GM12878 (cell line): ENCODE data around the gene ORM2.

Experiments
- BCLAF1 ChIP-seq: fragments of 450-650 bp; IDR thresholded peaks from 2 replicates; pipeline ENCODE4 v1.6.1; 2017; ENCODE audit warnings: antibody characterized with exemption, mild to moderate bottlenecking, moderate library complexity
- BHLHE40 ChIP-seq, 2 experiments: fragments of 450-650 bp in 1 of 2; IDR thresholded peaks; 2 replicates each; pipeline ENCODE4 v1.6.1; 2011 to 2017; ENCODE audit warnings: low read depth in 2 of 2, borderline replicate concordance in 1 of 2, improper control_type of control experiment in 1 of 2, low read length in 1 of 2, mild to moderate bottlenecking in 1 of 2
- BRCA1 ChIP-seq: IDR thresholded peaks from 2 replicates; pipeline ENCODE4 v1.6.1; 2011; ENCODE audit warnings: low read depth, low read length, improper control_type of control experiment
- CREB1 ChIP-seq: IDR thresholded peaks from 2 replicates; pipeline ENCODE4 v1.6.1; 2012; ENCODE audit warnings: low read depth, mild to moderate bottlenecking, inconsistent platforms
- CTCF ChIP-seq, 3 experiments: IDR thresholded peaks in 2 of 3; conservative IDR thresholded peaks in 1 of 3; 2 replicates each; pipeline ENCODE4 v1.5.1; 2011; ENCODE audit warnings: low read depth in 3 of 3, low read length in 3 of 3, mild to moderate bottlenecking in 3 of 3, control low read depth in 2 of 3, moderate library complexity in 2 of 3, inconsistent platforms in 1 of 3, mixed read lengths in 1 of 3; ENCODE audit not compliant: control insufficient read depth in 2 of 3, insufficient read depth in 1 of 3; ENCODE audit errors: extremely low read depth in 1 of 3
- FOS ChIP-seq: IDR thresholded peaks from 3 replicates; pipeline ENCODE4 v1.6.1; 2011; ENCODE audit warnings: borderline replicate concordance; ENCODE audit not compliant: insufficient read length; ENCODE audit errors: extremely low read depth
- GABPA ChIP-seq: IDR thresholded peaks from 2 replicates; pipeline ENCODE4 v1.6.1; 2014; ENCODE audit warnings: antibody characterized with exemption, low read depth, mild to moderate bottlenecking, inconsistent platforms
- JUND ChIP-seq: IDR thresholded peaks from 2 replicates; pipeline ENCODE4 v1.6.1; 2012; ENCODE audit warnings: low read depth, mild to moderate bottlenecking, low read length, improper control_type of control experiment, moderate library complexity
- NR2C2 ChIP-seq: IDR thresholded peaks from 2 replicates; pipeline ENCODE4 v1.6.1; 2011; ENCODE audit warnings: borderline replicate concordance, low read depth; ENCODE audit not compliant: control insufficient read depth, insufficient read length
- NRF1 ChIP-seq: conservative IDR thresholded peaks from 2 replicates; pipeline ENCODE4 v1.6.1; 2011; ENCODE audit warnings: mild to moderate bottlenecking, low read depth, low read length, improper control_type of control experiment
- POLR2A ChIP-seq: IDR thresholded peaks from 2 replicates; pipeline ENCODE4 v1.6.1; 2011; ENCODE audit warnings: low read depth, mild to moderate bottlenecking, low read length
- POLR2AphosphoS5 ChIP-seq: IDR thresholded peaks from 2 replicates; pipeline ENCODE4 v1.6.1; 2011; ENCODE audit warnings: mild to moderate bottlenecking, low read length, inconsistent platforms
- SMARCA5 ChIP-seq: fragments of 450-650 bp; IDR thresholded peaks from 2 replicates; pipeline ENCODE4 v1.6.1; 2017; ENCODE audit warnings: mild to moderate bottlenecking
- SREBF2 ChIP-seq: IDR thresholded peaks from 2 replicates; pipeline ENCODE4 v1.6.1; 2012; ENCODE audit warnings: mild to moderate bottlenecking, low read length

- TF ChIP-seq BHLHE40 (IDR thresholded peaks at IDR 0.05; ENCODE audit: borderline replicate concordance in 1 of 2, low read depth in 2 of 2, low read length in 1 of 2) (no peak), CTCF (IDR thresholded peaks at IDR 0.05 in 2 of 3, conservative IDR thresholded peaks at IDR 0.05 in 1 of 3; ENCODE audit: control insufficient read depth in 2 of 3, extremely low read depth in 1 of 3, insufficient read depth in 1 of 3, low read depth in 3 of 3, low read length in 3 of 3) (no peak), POLR2AphosphoS5 (no peak), BRCA1 (no peak), JUND (no peak), BCLAF1 (no peak), FOS (no peak), NRF1 (no peak), CREB1 (no peak), GABPA (no peak), SREBF2 (no peak), POLR2A (no peak), NR2C2 (no peak), SMARCA5 (no peak)
Observed at GRCh38 chr9:114287001-114287762, 42.5 kb upstream of the ORM2 start.
